Right lobe of liver (tissue), 6 donors: ENCODE measurements around the gene SHISA9. TPM values are rescaled to one million over a fixed set of nuclear protein-coding genes. Genes with fewer than 3 reads are reported as not detected.

Source experiments
- ATAC-seq, 4 donors: fragments of 200-7000 bp; cut with Tn5 transposase; one replicate each; pipeline ENCODE4 v1.9.1; 2020; ENCODE audit warnings: mild to moderate bottlenecking in 4 of 4, moderate library complexity in 4 of 4
- DNase-seq, 3 donors: peaks; one replicate each; pipeline ENCODE4 v3.0.0-alpha.2; 2020
- H3K27ac ChIP-seq, 3 donors: fragments of 200-600 bp; one replicate each; pipeline ENCODE4 v1.8.0; 2022
- H3K27me3 ChIP-seq, 2 donors: fragments of 200-600 bp; one replicate each; pipeline ENCODE4 v1.8.0; 2022
- H3K36me3 ChIP-seq, 4 donors: fragments of 200-600 bp; sonication (generic) in 1 of 4; one replicate each; pipeline versions ENCODE4 v1.5.1 to v1.8.0; 2017 to 2022; ENCODE audit warnings: control low read depth in 1 of 4
- H3K4me1 ChIP-seq, 4 donors: fragments of 200-600 bp; sonication (generic) in 1 of 4; one replicate each; pipeline versions ENCODE4 v1.5.1 to v1.8.0; 2017 to 2022; ENCODE audit warnings: control low read depth in 1 of 4
- H3K4me3 ChIP-seq, 3 donors: fragments of 200-600 bp; one replicate each; pipeline ENCODE4 v1.8.0; 2022
- H3K9me3 ChIP-seq, 4 donors: fragments of 200-600 bp; sonication (generic) in 1 of 4; one replicate each; pipeline versions ENCODE4 v1.5.1 to v1.8.0; 2017 to 2022; ENCODE audit warnings: control low read depth in 1 of 4
- CTCF ChIP-seq, 4 donors: fragments of 200-600 bp in 3 of 4; fragments of 450-650 bp in 1 of 4; IDR thresholded peaks; one replicate each; pipeline versions ENCODE4 v1.5.1 to v1.8.0; 2016 to 2022; ENCODE audit warnings: antibody characterized with exemption in 4 of 4, mild to moderate bottlenecking in 2 of 4
- POLR2A ChIP-seq: fragments of 450-650 bp; IDR thresholded peaks from one replicate; pipeline ENCODE4 v1.6.1; 2017; ENCODE audit warnings: antibody characterized with exemption, mild to moderate bottlenecking
- WGBS: methylation state at CpG from one replicate; pipeline ENCODE4 v1.1.6; 2018; ENCODE audit warnings: low coverage, low lambda C conversion rate; ENCODE audit not compliant: insufficient coverage; ENCODE audit errors: missing lambda C conversion rate; 5-methylcytosine and 5-hydroxymethylcytosine counted together
- intact Hi-C, 2 donors: fragments of 100-400 bp; cut with DNase I; formaldehyde crosslinking; loops; one replicate each; pipeline versions ENCODE4 v1.11.2 to v1.14.1; 2022
- total RNA-seq, 6 experiments: library from RNA; depleted of rRNA in 2 of 6; stranded (reverse); fragments of >200 nt in 2 of 6; fragmentation: NEBNext Ultra II Directional in 3 of 6; extraction: Animal tissue kit (Norgen Biotek cat#: 25700) in 3 of 6; gene quantifications; one replicate each; pipeline versions ENCODE4 v1.1.0 to v1.2.4, GENCODE V29; 2016 to 2023
- donor health status: DM: no; HTN: yes; CAD: no.
- donor health status: DM: no; HTN: no; CAD: no.
- donor health status: DM: no; HTN: no; CAD: no.
- donor health status: DM: no; HTN: yes; CAD: no.
- donor health status: DM: no; HTN: yes; CAD: no.

The SHISA9 gene
- total RNA-seq, 6 experiments from 2014 or later, result 0.02 to 0.06 TPM; not detected in 4

DNA sequence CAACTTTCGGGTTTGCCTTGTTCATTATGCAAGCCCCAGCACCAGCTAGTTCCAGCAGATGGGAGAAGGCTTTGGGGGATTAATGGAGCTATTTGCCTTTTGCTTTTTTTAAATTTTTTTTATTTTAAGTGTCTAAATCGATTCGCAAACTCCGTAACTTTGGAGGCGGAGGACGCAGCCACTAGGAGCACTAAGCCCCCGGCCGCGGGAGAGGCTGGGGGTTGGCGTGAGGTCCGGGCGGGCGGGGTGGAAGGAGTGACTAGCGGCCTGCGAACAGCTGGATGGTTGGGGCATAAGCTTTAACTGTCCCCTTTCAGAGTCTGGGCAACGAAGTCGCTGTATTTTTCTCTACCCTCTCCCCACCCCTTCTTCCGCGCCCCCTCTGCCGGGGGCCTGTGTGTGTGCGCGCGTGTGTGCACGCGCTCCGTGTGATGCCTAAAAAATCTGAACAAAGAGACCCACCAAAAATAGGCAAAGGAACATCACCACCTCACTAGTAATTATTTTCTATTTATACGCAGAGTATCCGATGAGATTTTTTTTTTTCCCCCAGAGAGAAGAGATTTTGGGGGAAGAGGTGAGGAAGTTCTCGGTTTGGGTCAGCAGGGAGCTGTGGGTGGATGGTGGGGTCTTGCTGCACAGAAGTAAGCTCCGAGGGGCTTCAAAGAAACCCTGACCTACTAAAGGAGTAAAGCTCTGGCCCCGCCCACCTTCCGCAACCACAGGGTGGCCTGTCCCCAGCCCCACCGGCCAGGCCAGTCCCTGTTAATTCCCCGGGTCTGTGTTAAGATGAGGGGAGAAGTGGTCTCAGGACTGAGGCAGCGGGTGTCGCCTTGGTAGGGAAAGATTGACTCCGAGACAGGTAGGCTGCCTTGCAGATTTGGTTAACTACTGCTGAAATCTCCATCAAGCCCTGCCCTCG is 2.3 kb downstream of the SHISA9 start:
- ATAC-seq (no peak), DNase-seq (no peak)
- intact Hi-C loops, result no loop called here
- 4% methylated on average over 35 of the region's 38 CpGs for WGBS
- Histone ChIP-seq H3K9me3 (no peaks in the 10 kb centered on the region), H3K27ac (no peak overlapping the region), H3K4me1 (peaks cover 0 to 11% (median 0%) of the 10 kb centered on the region in 4 donors), H3K36me3 (no peaks in the 10 kb centered on the region), H3K27me3 (peaks cover 0 to 10% of the 10 kb centered on the region in 2 donors), H3K4me3 (no peak overlapping the region)
- TF ChIP-seq CTCF (IDR thresholded peaks at IDR 0.05), result no peak
- no peak for TF ChIP-seq POLR2A

GRCh38 chr16:12904329-12904671 is 2.9 kb downstream of the SHISA9 start:
- Histone ChIP-seq H3K27me3 (peaks cover 0 to 10% of the 10 kb centered on the region in 2 donors), H3K9me3 (no peaks in the 10 kb centered on the region), H3K36me3 (no peaks in the 10 kb centered on the region), H3K4me3 (no peak overlapping the region), H3K27ac (no peak overlapping the region), H3K4me1 (peaks cover 0 to 11% (median 0%) of the 10 kb centered on the region in 4 donors)
- no peak for TF ChIP-seq CTCF (IDR thresholded peaks at IDR 0.05)
- no peak for TF ChIP-seq POLR2A
- intact Hi-C loops, result no loop called here
- ATAC-seq, result no peak
- 60% methylated on average over 1 of the region's 7 CpGs for WGBS
- no peak for DNase-seq

DNA sequence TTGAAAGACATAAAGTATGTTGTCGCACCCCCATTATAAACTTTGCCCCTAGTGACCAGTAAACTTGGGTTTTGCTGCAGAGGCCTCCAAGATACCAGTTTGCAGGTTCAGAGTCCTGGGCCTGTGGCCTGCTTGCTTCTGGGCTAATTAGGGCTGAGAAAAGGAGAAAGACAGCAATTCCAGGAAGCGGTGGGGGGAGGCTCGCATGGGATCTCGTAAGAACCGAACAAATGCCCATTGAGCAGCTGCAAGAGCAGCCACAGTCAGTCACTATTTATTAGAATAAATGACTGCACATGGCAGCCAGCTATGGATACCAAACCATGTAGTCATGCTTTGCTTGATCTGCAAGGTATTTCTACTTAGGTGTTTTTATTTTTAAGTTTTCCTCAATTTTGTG is 4.9 kb downstream of the SHISA9 start:
- Histone ChIP-seq H3K36me3 (no peaks in the 10 kb centered on the region), H3K27ac (no peak overlapping the region), H3K4me1 (peaks cover 0 to 7% (median 0%) of the 10 kb centered on the region in 4 donors), H3K4me3 (no peak overlapping the region), H3K27me3 (peaks cover 0 to 5% of the 10 kb centered on the region in 2 donors), H3K9me3 (no peaks in the 10 kb centered on the region)
- DNase-seq (no peak), ATAC-seq (no peak)
- TF ChIP-seq CTCF (IDR thresholded peaks at IDR 0.05) (no peak), POLR2A (no peak)
- intact Hi-C loops, result no loop called here
- WGBS, result 63% methylated on average over 4 of the region's 5 CpGs

- Histone ChIP-seq H3K27me3 (peaks cover 0 to 5% of the 10 kb centered on the region in 2 donors), H3K4me1 (peaks cover 0 to 7% (median 0%) of the 10 kb centered on the region in 4 donors), H3K4me3 (no peak overlapping the region), H3K9me3 (no peaks in the 10 kb centered on the region), H3K27ac (no peak overlapping the region), H3K36me3 (no peaks in the 10 kb centered on the region)
- ATAC-seq (no peak), DNase-seq (no peak)
- WGBS, result 53% methylated on average over 5 of the region's 5 CpGs
- no peak for TF ChIP-seq POLR2A
- TF ChIP-seq CTCF (IDR thresholded peaks at IDR 0.05), result no peak
- intact Hi-C loops, result no loop called here
Observed at GRCh38 chr16:12906765-12907516, 5.5 kb downstream of the SHISA9 start.
